K562 (cell line): Measurements from ENCODE around the gene TPCN1. TPM values are rescaled to one million over a fixed set of nuclear protein-coding genes. Genes with fewer than 3 reads are reported as not detected.
A peak's percentile ranks its signal among the peaks of the same experiment; 100 is the strongest.

Experiments used
- CBFA2T3 ChIP-seq: fragments of 450-650 bp; IDR thresholded peaks from 2 replicates; pipeline ENCODE4 v1.6.1; 2017
- CREBBP ChIP-seq: IDR thresholded peaks from one replicate; pipeline ENCODE4 v1.6.1; 2012; ENCODE audit warnings: low read depth, mild to moderate bottlenecking, control low read depth, inconsistent platforms, low read length
- EP300 ChIP-seq: IDR thresholded peaks from 2 replicates; pipeline ENCODE4 v1.6.1; 2012; ENCODE audit warnings: low read length, improper control_type of control experiment
- ETV5 ChIP-seq: sonication (generic); formaldehyde crosslinking; IDR thresholded peaks from 2 replicates; pipeline ENCODE4 v1.4.0; 2020; ENCODE audit warnings: low read depth, mild to moderate bottlenecking, missing genetic modification reagents
- HDAC1 ChIP-seq, 2 experiments: fragments of 450-650 bp; IDR thresholded peaks; 2 replicates each; pipeline ENCODE4 v1.6.1; 2016 to 2017; ENCODE audit warnings: inconsistent platforms in 1 of 2, mild to moderate bottlenecking in 1 of 2, moderate library complexity in 1 of 2
- LEF1 ChIP-seq: fragments of 450-650 bp; IDR thresholded peaks from 2 replicates; pipeline ENCODE4 v1.6.1; 2016; ENCODE audit warnings: mild to moderate bottlenecking
- MAFG ChIP-seq: fragments of 450-650 bp; conservative IDR thresholded peaks from 2 replicates; pipeline ENCODE4 v1.6.1; 2016; ENCODE audit warnings: missing genetic modification characterization, missing compliant biosample characterization
- MAZ ChIP-seq, 2 experiments: fragments of 450-650 bp in 1 of 2; sonication (generic) in 1 of 2; formaldehyde crosslinking; IDR thresholded peaks in 1 of 2; conservative IDR thresholded peaks in 1 of 2; 2 replicates each; pipeline versions ENCODE4 v1.4.0 to v1.5.0; 2020; ENCODE audit warnings: mild to moderate bottlenecking in 1 of 2, missing genetic modification reagents in 1 of 2
- MTA1 ChIP-seq: fragments of 450-650 bp; IDR thresholded peaks from 2 replicates; pipeline ENCODE4 v1.6.1; 2017; ENCODE audit warnings: borderline replicate concordance
- MXI1 ChIP-seq: IDR thresholded peaks from 2 replicates; pipeline ENCODE4 v1.6.1; 2011; ENCODE audit warnings: low read depth, mild to moderate bottlenecking, improper control_type of control experiment, low read length
- NFIC ChIP-seq: fragments of 450-650 bp; IDR thresholded peaks from 2 replicates; pipeline ENCODE4 v1.6.1; 2017; ENCODE audit warnings: mild to moderate bottlenecking, inconsistent platforms
- POLR2AphosphoS5 ChIP-seq: IDR thresholded peaks from 2 replicates; pipeline ENCODE4 v1.6.1; 2011; ENCODE audit warnings: mild to moderate bottlenecking, low read depth, low read length, moderate library complexity; ENCODE audit not compliant: control insufficient read depth, insufficient read depth
- RAD51 ChIP-seq: fragments of 450-650 bp; IDR thresholded peaks from 2 replicates; pipeline ENCODE4 v1.7.1; 2016; ENCODE audit warnings: low read depth, mild to moderate bottlenecking, borderline replicate concordance
- SMAD2 ChIP-seq: fragments of 150-350 bp; IDR thresholded peaks from 2 replicates; pipeline ENCODE4 v1.6.1; 2014; ENCODE audit warnings: low read depth, mild to moderate bottlenecking, low read length
- SMARCA4 ChIP-seq: fragments of 450-650 bp; IDR thresholded peaks from 2 replicates; pipeline ENCODE4 v1.6.1; 2016
- SMARCE1 ChIP-seq: fragments of 450-650 bp; IDR thresholded peaks from 2 replicates; pipeline ENCODE4 v1.7.1; 2016; ENCODE audit warnings: mild to moderate bottlenecking
- SRSF7 ChIP-seq: fragments of 200-400 bp; formaldehyde crosslinking; optimal IDR thresholded peaks from 2 replicates; pipeline ENCODE3; 2017; ENCODE audit warnings: mild to moderate bottlenecking, low read depth, low read length
- TCF3 ChIP-seq: sonication (generic); formaldehyde crosslinking; IDR thresholded peaks from 2 replicates; pipeline ENCODE4 v1.4.0; 2020; ENCODE audit warnings: mild to moderate bottlenecking, missing genetic modification reagents
- ZFX ChIP-seq: sonication (generic); formaldehyde crosslinking; IDR thresholded peaks from 2 replicates; pipeline ENCODE4 v1.8.0; 2022; ENCODE audit warnings: mild to moderate bottlenecking, missing genetic modification reagents, moderate library complexity
- polyA plus RNA-seq, 8 experiments: library from polyadenylated mRNA; depleted of rRNA in 4 of 8; stranded (reverse) in 5 of 8; unstranded in 3 of 8; fragments of >200 nt; fragmentation: Nextera tagmentation in 2 of 8; fragmentation: Illumina TruSeq in 1 of 8; extraction: Ambion mirVana in 2 of 8; extraction: Trizol in 1 of 8; gene quantifications; 2 replicates each; pipeline versions ENCODE4 v1.2.1 to v1.2.3, GENCODE V29; 2011 to 2014; ENCODE audit warnings: inconsistent platforms in 1 of 8, missing spikeins in 1 of 8
- total RNA-seq, 7 experiments: library from RNA; depleted of rRNA in 6 of 7; stranded (reverse); fragments of >200 nt in 6 of 7; fragmentation: Illumina TruSeq in 2 of 7; extraction: Trizol in 2 of 7; gene quantifications; 2 replicates each; pipeline versions ENCODE4 v1.2.1 to v1.2.3, GENCODE V29; 2011 to 2021; ENCODE audit warnings: low replicate concordance in 1 of 7
- TF ChIP-seq, protein P1 (sequence below): fragments of 250-450 bp; sonication (Bioruptor Pico); IDR thresholded peaks from 2 replicates; pipeline ENCODE4 v1.8.0; 2022; ENCODE audit warnings: moderate library complexity, mild to moderate bottlenecking, inconsistent platforms
- TF ChIP-seq, protein P2 (sequence below): fragments of 450-650 bp; IDR thresholded peaks from 2 replicates; pipeline ENCODE4 v1.6.1; 2017; ENCODE audit warnings: mild to moderate bottlenecking, moderate library complexity
- TF ChIP-seq, protein P3 (sequence below): fragments of 200-400 bp; formaldehyde crosslinking; IDR thresholded peaks from 2 replicates; pipeline ENCODE4 v1.6.1; 2017; ENCODE audit warnings: mild to moderate bottlenecking, low read depth, low read length, moderate library complexity
- TF ChIP-seq, protein P4 (sequence below): fragments of 450-650 bp; IDR thresholded peaks from 2 replicates; pipeline ENCODE4 v1.6.1; 2018; ENCODE audit not compliant: partially characterized antibody

The TPCN1 gene
- total and polyA plus RNA-seq, 9 of the 15 experiments (the other 6 are each of a cell fraction or from before 2014, with no cell fraction given): 0.80 to 23.8 (median 7.4) TPM

DNA sequence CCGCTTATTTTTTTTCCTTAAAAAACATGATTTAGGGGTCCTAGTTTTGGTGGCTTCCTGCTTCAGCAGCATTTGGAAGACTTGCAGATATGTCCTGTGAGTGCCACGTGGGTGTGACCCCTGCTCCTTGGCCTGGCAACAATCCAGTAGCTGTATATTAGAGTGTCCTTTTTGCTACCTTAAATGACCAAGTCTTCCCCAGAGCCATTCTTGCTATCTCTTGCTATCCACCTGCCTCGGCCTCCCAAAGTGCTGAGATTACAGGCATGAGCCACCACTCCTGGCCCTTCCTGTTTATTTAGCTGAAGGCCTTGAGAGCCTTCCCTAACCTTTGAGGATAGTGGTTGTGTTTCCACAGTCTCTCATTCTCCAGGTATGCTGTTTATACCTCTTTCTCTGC, 17.0 kb downstream of the TPCN1 start (continued):
- peak in 1 of 2 experiments; percentile 37; a peak in 1 of 4 replicates for TF ChIP-seq MAZ (CRISPR knock-in tag; conservative IDR thresholded peaks at IDR 0.05 in 1 of 2, IDR thresholded peaks at IDR 0.05 in 1 of 2)
- peak; percentile 93 for TF ChIP-seq NFIC
- TF ChIP-seq MXI1: peak; percentile 42; the same call in 1 of the 2 replicates
- TF ChIP-seq LEF1: peak; percentile 51; the same call in 1 of the 2 replicates
- TF ChIP-seq, protein P1, sequence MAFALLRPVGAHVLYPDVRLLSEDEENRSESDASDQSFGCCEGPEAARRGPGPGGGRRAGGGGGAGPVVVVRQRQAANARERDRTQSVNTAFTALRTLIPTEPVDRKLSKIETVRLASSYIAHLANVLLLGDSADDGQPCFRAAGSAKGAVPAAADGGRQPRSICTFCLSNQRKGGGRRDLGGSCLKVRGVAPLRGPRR: no peak
- peak; percentile 47; the same call in 1 of the 2 replicates for TF ChIP-seq ZFX (CRISPR knock-in tag)
- TF ChIP-seq, protein P2, sequence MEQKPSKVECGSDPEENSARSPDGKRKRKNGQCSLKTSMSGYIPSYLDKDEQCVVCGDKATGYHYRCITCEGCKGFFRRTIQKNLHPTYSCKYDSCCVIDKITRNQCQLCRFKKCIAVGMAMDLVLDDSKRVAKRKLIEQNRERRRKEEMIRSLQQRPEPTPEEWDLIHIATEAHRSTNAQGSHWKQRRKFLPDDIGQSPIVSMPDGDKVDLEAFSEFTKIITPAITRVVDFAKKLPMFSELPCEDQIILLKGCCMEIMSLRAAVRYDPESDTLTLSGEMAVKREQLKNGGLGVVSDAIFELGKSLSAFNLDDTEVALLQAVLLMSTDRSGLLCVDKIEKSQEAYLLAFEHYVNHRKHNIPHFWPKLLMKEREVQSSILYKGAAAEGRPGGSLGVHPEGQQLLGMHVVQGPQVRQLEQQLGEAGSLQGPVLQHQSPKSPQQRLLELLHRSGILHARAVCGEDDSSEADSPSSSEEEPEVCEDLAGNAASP: 0 out of 2 replicates have a peak, but pooled peaks have one; percentile 29
- peak; percentile 16; the same call in 1 of the 2 replicates for TF ChIP-seq RAD51
- TF ChIP-seq MTA1: 0 out of 2 replicates have a peak, but pooled peaks have one; percentile 28
- TF ChIP-seq CREBBP: no peak
- peak; percentile 62; the same call in 1 of the 2 replicates for TF ChIP-seq ETV5 (CRISPR knock-in tag)
- TF ChIP-seq, protein P3, sequence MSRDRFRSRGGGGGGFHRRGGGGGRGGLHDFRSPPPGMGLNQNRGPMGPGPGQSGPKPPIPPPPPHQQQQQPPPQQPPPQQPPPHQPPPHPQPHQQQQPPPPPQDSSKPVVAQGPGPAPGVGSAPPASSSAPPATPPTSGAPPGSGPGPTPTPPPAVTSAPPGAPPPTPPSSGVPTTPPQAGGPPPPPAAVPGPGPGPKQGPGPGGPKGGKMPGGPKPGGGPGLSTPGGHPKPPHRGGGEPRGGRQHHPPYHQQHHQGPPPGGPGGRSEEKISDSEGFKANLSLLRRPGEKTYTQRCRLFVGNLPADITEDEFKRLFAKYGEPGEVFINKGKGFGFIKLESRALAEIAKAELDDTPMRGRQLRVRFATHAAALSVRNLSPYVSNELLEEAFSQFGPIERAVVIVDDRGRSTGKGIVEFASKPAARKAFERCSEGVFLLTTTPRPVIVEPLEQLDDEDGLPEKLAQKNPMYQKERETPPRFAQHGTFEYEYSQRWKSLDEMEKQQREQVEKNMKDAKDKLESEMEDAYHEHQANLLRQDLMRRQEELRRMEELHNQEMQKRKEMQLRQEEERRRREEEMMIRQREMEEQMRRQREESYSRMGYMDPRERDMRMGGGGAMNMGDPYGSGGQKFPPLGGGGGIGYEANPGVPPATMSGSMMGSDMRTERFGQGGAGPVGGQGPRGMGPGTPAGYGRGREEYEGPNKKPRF: no peak
- TF ChIP-seq SRSF7: no peak
- TF ChIP-seq SMAD2: no peak
- peak; percentile 68 for TF ChIP-seq SMARCA4
- peak; percentile 82 for TF ChIP-seq EP300
- TF ChIP-seq SMARCE1: peak; percentile 29; the same call in 1 of the 2 replicates
- TF ChIP-seq, protein P4, sequence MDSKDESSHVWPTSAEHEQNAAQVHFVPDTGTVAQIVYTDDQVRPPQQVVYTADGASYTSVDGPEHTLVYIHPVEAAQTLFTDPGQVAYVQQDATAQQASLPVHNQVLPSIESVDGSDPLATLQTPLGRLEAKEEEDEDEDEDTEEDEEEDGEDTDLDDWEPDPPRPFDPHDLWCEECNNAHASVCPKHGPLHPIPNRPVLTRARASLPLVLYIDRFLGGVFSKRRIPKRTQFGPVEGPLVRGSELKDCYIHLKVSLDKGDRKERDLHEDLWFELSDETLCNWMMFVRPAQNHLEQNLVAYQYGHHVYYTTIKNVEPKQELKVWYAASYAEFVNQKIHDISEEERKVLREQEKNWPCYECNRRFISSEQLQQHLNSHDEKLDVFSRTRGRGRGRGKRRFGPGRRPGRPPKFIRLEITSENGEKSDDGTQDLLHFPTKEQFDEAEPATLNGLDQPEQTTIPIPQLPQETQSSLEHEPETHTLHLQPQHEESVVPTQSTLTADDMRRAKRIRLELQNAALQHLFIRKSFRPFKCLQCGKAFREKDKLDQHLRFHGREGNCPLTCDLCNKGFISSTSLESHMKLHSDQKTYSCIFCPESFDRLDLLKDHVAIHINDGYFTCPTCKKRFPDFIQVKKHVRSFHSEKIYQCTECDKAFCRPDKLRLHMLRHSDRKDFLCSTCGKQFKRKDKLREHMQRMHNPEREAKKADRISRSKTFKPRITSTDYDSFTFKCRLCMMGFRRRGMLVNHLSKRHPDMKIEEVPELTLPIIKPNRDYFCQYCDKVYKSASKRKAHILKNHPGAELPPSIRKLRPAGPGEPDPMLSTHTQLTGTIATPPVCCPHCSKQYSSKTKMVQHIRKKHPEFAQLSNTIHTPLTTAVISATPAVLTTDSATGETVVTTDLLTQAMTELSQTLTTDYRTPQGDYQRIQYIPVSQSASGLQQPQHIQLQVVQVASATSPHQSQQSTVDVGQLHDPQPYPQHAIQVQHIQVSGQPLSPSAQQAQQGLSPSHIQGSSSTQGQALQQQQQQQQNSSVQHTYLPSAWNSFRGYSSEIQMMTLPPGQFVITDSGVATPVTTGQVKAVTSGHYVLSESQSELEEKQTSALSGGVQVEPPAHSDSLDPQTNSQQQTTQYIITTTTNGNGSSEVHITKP: no peak
- peak; percentile 49; the same call in 1 of the 2 replicates for TF ChIP-seq POLR2AphosphoS5
- peak in 1 of 2 experiments; percentile 72; a peak in 2 of 4 replicates for TF ChIP-seq HDAC1 (IDR thresholded peaks at IDR 0.05)
- TF ChIP-seq MAFG (tag): 0 out of 2 replicates have a peak, but pooled peaks have one; percentile 16
- peak; percentile 84 for TF ChIP-seq TCF3
- peak; percentile 89 for TF ChIP-seq CBFA2T3
